Measurements from ENCODE around the gene PLCB4. TPM values are rescaled to one million over a fixed set of nuclear protein-coding genes. Genes with fewer than 3 reads are reported as not detected.

The PLCB4 gene
- total and polyA plus RNA-seq, 7 donors = 9.7 to 21.0 (median 12.4) TPM

GRCh38 chr20:9070304-9070703, 1.4 kb downstream of the PLCB4 start:
- Histone ChIP-seq H3K36me3 (no peaks in the 10 kb centered on the region), H3K4me3 (peak overlapping the region in 2 of 4 donors; percentile 70 to 98), H3K27ac (peak overlapping the region in 1 of 4 donors; percentile 81), H3K27me3 (no peaks in the 10 kb centered on the region), H3K9me3 (no peaks in the 10 kb centered on the region), H3K4me1 (peaks cover 0 to 21% (median 10%) of the 10 kb centered on the region in 4 donors)
- DNase-seq = no peak
- no peak for TF ChIP-seq POLR2AphosphoS5 (IDR thresholded peaks at IDR 0.05)
- TF ChIP-seq POLR2A (IDR thresholded peaks at IDR 0.05) = no peak
- TF ChIP-seq EP300 (IDR thresholded peaks at IDR 0.05) = no peak
- no peak for TF ChIP-seq CTCF (IDR thresholded peaks at IDR 0.05)
- intact Hi-C loops (cut with DNase I) = loop anchor here (5.0 kb wide), 1 partner anchor 218 kb away; no protein-coding TSS in a partner anchor
- 43 to 75% methylated on average over 3 of the region's 3 CpGs for WGBS, 2 donors

- no peak for TF ChIP-seq POLR2A (IDR thresholded peaks at IDR 0.05)
- Histone ChIP-seq H3K4me1 (peaks cover 0 to 25% (median 10%) of the 10 kb centered on the region in 4 donors), H3K27ac (peak overlapping the region in 1 of 4 donors; percentile 20), H3K36me3 (no peaks in the 10 kb centered on the region), H3K9me3 (no peaks in the 10 kb centered on the region), H3K27me3 (no peaks in the 10 kb centered on the region), H3K4me3 (no peak overlapping the region)
- intact Hi-C loops (cut with DNase I) = loop anchor here (5.0 kb wide), 1 partner anchor 220 kb away; no protein-coding TSS in a partner anchor
- no peak for DNase-seq
- 61 to 78% methylated on average over 2 of the region's 2 CpGs for WGBS, 2 donors
Observed at GRCh38 chr20:9071976-9072726, 3.3 kb downstream of the PLCB4 start.

GRCh38 chr20:9072861-9073500, 4.1 kb downstream of the PLCB4 start:
- H3K4me3 ChIP-seq = no peak overlapping the region
- peaks cover 0 to 20% (median 8%) of the 10 kb centered on the region in 4 donors for H3K4me1 ChIP-seq
- no peaks in the 10 kb centered on the region for H3K27me3 ChIP-seq
- DNase-seq = no peak
- no peak overlapping the region for H3K27ac ChIP-seq
- WGBS, 2 donors = 62 to 81% methylated on average over 3 of the region's 3 CpGs
- intact Hi-C loops (cut with DNase I) = loop anchor here (5.0 kb wide), 1 partner anchor 221 kb away; no protein-coding TSS in a partner anchor
- H3K9me3 ChIP-seq = no peaks in the 10 kb centered on the region
- no peaks in the 10 kb centered on the region for H3K36me3 ChIP-seq
- TF ChIP-seq POLR2AphosphoS5 (IDR thresholded peaks at IDR 0.05) (no peak), CTCF (IDR thresholded peaks at IDR 0.05) (no peak), EP300 (IDR thresholded peaks at IDR 0.05) (no peak), POLR2A (IDR thresholded peaks at IDR 0.05) (no peak)

- Histone ChIP-seq H3K36me3 (no peaks in the 10 kb centered on the region), H3K4me1 (peaks cover 0 to 13% (median 3%) of the 10 kb centered on the region in 4 donors), H3K27me3 (no peaks in the 10 kb centered on the region), H3K9me3 (no peaks in the 10 kb centered on the region), H3K4me3 (no peak overlapping the region), H3K27ac (no peak overlapping the region)
- 28 to 68% methylated on average over 6 of the region's 6 CpGs for WGBS, 2 donors
- intact Hi-C loops (cut with DNase I) = no loop called here
- DNase-seq = no peak
- TF ChIP-seq EP300 (IDR thresholded peaks at IDR 0.05) (no peak), POLR2AphosphoS5 (IDR thresholded peaks at IDR 0.05) (no peak), POLR2A (IDR thresholded peaks at IDR 0.05) (no peak), CTCF (IDR thresholded peaks at IDR 0.05) (no peak)
Observed at GRCh38 chr20:9075264-9076095, 6.6 kb downstream of the PLCB4 start.
